T-helper 1 cell treated with Interleukin-12 subunit alpha and Interleukin-12 subunit beta and Interleukin-4 antibody, amounts not matched to agents 30 ng/mL and 1 ng/mL, for 36 hours (primary cell): ENCODE results near the gene TRABD2A. TPM values are rescaled to one million over a fixed set of nuclear protein-coding genes. Genes with fewer than 3 reads are reported as not detected.

Experiments
- intact Hi-C: fragments of 100-400 bp; cut with micrococcal nuclease; formaldehyde crosslinking; loops from one replicate; pipeline ENCODE4 v1.15.1; 2024
- total RNA-seq: library from RNA; stranded (reverse); gene quantifications from 2 replicates; pipeline ENCODE4 v1.2.3, GENCODE V29; 2022

The TRABD2A gene
- total RNA-seq, 1 donor from 2014 or later, result 66.6 TPM

GRCh38 chr2:84905181-84906107 is 24.6 kb upstream of the TRABD2A start, which contains the start of gene TMSB10:
TMSB10 (plus strand) TSS chr2:84905656.
- intact Hi-C loops, result loop anchor here (1.0 kb wide), 7 partner anchors 17 to 446 kb away; partner anchors contain the start of genes DNAH6 and SUCLG1

- intact Hi-C loops, result loop anchor here (1.0 kb wide), 7 partner anchors 16 to 445 kb away; partner anchors contain the start of genes DNAH6 and SUCLG1
These were observed 23.9 kb upstream of the TRABD2A start for GRCh38 chr2:84904717-84905174.

GRCh38 chr2:84904151-84904550 is 23.3 kb upstream of the TRABD2A start:
- intact Hi-C loops, result no loop called here

GRCh38 chr2:84902526-84902925 is 21.6 kb upstream of the TRABD2A start:
- intact Hi-C loops, result no loop called here

- intact Hi-C loops, result no loop called here
These were observed 20.8 kb upstream of the TRABD2A start for GRCh38 chr2:84901593-84902120.

GRCh38 chr2:84900971-84901370 is 20.1 kb upstream of the TRABD2A start:
- intact Hi-C loops, result no loop called here

- intact Hi-C loops, result no loop called here
These were observed 18.7 kb upstream of the TRABD2A start for GRCh38 chr2:84899304-84900204.

- intact Hi-C loops, result loop anchor here (1.0 kb wide), 2 partner anchors 8 to 10 kb away; no protein-coding TSS in a partner anchor
These were observed 16.9 kb upstream of the TRABD2A start for GRCh38 chr2:84897773-84898172.

GRCh38 chr2:84896567-84896966 is 15.7 kb upstream of the TRABD2A start:
- intact Hi-C loops, result no loop called here

- intact Hi-C loops, result no loop called here
These were observed 14.1 kb upstream of the TRABD2A start for GRCh38 chr2:84894758-84895520.

GRCh38 chr2:84894131-84894586 is 13.3 kb upstream of the TRABD2A start:
- intact Hi-C loops, result no loop called here

GRCh38 chr2:84891355-84892010 is 10.6 kb upstream of the TRABD2A start:
- intact Hi-C loops, result no loop called here

- intact Hi-C loops, result loop anchor here (1.0 to 10.0 kb wide), 3 partner anchors 8 to 575 kb away; partner anchors contain the start of gene TRABD2A
These were observed 8.4 kb upstream of the TRABD2A start for GRCh38 chr2:84889332-84889731.

- intact Hi-C loops, result loop anchor here (1.0 to 10.0 kb wide), 5 partner anchors 7 to 574 kb away; partner anchors contain the start of genes TMSB10 and TRABD2A
These were observed 7.8 kb upstream of the TRABD2A start for GRCh38 chr2:84888401-84889276.

- intact Hi-C loops, result loop anchor here (10.0 kb wide), 1 partner anchor 572 kb away; no protein-coding TSS in a partner anchor
These were observed 5.9 kb upstream of the TRABD2A start for GRCh38 chr2:84886791-84887190.

- intact Hi-C loops, result loop anchor here (10.0 kb wide), 1 partner anchor 570 kb away; no protein-coding TSS in a partner anchor
These were observed 4.2 kb upstream of the TRABD2A start for GRCh38 chr2:84885111-84885510.

GRCh38 chr2:84884449-84884848 is 3.6 kb upstream of the TRABD2A start:
- intact Hi-C loops, result loop anchor here (10.0 kb wide), 1 partner anchor 570 kb away; no protein-coding TSS in a partner anchor
